Measurements from ENCODE around the gene PRKG1. TPM values are rescaled to one million over a fixed set of nuclear protein-coding genes. Genes with fewer than 3 reads are reported as not detected.

The PRKG1 gene
- total RNA-seq, 1 experiment from 2014 or later = 16.5 TPM

DNA sequence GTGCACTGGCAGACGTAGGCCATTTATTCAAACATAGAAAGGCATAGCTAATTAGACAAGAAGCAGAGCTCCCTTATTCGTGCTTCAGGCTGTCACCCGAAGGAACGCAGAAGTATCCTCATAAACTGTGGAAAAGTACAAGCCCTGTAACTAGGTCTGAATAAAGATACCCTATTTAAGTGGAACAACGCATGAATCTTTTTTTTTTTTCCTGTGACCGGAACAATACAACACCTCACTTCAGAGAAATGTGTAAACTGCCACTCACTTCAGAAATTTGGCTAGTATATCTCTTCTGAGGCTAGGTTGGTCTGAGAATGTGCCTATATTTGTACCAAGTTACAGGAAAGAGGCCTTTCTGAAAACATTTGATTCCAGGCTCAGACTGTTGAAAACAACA, 633.1 kb downstream of the PRKG1 start (continued):
- TF ChIP-seq ZNF423 (CRISPR knock-in tag; IDR thresholded peaks at IDR 0.05) = no peak
- TF ChIP-seq, protein P1, sequence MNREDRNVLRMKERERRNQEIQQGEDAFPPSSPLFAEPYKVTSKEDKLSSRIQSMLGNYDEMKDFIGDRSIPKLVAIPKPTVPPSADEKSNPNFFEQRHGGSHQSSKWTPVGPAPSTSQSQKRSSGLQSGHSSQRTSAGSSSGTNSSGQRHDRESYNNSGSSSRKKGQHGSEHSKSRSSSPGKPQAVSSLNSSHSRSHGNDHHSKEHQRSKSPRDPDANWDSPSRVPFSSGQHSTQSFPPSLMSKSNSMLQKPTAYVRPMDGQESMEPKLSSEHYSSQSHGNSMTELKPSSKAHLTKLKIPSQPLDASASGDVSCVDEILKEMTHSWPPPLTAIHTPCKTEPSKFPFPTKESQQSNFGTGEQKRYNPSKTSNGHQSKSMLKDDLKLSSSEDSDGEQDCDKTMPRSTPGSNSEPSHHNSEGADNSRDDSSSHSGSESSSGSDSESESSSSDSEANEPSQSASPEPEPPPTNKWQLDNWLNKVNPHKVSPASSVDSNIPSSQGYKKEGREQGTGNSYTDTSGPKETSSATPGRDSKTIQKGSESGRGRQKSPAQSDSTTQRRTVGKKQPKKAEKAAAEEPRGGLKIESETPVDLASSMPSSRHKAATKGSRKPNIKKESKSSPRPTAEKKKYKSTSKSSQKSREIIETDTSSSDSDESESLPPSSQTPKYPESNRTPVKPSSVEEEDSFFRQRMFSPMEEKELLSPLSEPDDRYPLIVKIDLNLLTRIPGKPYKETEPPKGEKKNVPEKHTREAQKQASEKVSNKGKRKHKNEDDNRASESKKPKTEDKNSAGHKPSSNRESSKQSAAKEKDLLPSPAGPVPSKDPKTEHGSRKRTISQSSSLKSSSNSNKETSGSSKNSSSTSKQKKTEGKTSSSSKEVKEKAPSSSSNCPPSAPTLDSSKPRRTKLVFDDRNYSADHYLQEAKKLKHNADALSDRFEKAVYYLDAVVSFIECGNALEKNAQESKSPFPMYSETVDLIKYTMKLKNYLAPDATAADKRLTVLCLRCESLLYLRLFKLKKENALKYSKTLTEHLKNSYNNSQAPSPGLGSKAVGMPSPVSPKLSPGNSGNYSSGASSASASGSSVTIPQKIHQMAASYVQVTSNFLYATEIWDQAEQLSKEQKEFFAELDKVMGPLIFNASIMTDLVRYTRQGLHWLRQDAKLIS (CRISPR knock-in tag; IDR thresholded peaks at IDR 0.05; ENCODE audit: borderline replicate concordance) = no peak
- TF ChIP-seq, protein P2, sequence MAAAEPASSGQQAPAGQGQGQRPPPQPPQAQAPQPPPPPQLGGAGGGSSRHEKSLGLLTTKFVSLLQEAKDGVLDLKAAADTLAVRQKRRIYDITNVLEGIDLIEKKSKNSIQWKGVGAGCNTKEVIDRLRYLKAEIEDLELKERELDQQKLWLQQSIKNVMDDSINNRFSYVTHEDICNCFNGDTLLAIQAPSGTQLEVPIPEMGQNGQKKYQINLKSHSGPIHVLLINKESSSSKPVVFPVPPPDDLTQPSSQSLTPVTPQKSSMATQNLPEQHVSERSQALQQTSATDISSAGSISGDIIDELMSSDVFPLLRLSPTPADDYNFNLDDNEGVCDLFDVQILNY (CRISPR knock-in tag; IDR thresholded peaks at IDR 0.05) = no peak

DNA sequence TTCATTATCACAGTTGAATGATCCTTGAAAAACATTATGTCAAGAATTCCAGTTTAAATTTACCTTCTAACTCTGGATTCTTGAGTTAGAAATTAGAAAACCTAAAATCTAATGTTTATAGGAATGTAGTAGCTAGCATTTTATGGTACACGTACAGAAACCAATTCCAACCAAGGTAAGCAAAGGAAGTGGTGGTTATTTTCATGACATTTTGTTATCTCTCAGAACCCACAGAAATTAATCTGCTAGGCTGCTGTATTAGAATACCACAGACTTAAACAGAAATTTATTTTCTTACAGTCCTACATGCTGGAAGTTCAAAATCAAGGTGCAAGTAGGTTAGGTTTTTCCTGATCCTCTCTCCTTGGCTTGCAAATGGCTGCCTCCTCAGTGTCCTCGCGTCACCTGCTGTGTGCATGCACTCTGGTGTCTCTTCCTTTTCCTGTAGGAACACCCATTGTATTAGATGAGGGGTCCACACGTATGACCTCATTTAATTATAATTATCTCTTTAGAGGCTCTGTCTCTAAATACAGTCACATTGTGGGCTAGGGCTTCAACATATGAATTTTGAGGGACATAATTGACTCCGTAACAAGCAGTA, 633.6 kb downstream of the PRKG1 start:
- DNase-seq (ENCODE audit: low spot score) (no peak), ATAC-seq (no peak)
- H3K4me3 Mint-ChIP-seq = no peak overlapping the region
- H3K27me3 Mint-ChIP-seq (ENCODE audit: low read depth) = no peaks in the 10 kb centered on the region
- H3K36me3 Mint-ChIP-seq = no peaks in the 10 kb centered on the region
- H3K9me3 Mint-ChIP-seq = peaks cover 3% of the 10 kb centered on the region; the same call in 1 of the 2 replicates
- ChIA-PET CTCF (no interaction called here), POLR2A (no interaction called here)
- H3K27ac Mint-ChIP-seq = no peak overlapping the region
- H3K4me1 Mint-ChIP-seq = peaks cover 23% of the 10 kb centered on the region
- TF ChIP-seq, protein P3, sequence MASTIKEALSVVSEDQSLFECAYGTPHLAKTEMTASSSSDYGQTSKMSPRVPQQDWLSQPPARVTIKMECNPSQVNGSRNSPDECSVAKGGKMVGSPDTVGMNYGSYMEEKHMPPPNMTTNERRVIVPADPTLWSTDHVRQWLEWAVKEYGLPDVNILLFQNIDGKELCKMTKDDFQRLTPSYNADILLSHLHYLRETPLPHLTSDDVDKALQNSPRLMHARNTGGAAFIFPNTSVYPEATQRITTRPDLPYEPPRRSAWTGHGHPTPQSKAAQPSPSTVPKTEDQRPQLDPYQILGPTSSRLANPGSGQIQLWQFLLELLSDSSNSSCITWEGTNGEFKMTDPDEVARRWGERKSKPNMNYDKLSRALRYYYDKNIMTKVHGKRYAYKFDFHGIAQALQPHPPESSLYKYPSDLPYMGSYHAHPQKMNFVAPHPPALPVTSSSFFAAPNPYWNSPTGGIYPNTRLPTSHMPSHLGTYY (CRISPR knock-in tag; IDR thresholded peaks at IDR 0.05) = no peak
- TF ChIP-seq, protein P4, sequence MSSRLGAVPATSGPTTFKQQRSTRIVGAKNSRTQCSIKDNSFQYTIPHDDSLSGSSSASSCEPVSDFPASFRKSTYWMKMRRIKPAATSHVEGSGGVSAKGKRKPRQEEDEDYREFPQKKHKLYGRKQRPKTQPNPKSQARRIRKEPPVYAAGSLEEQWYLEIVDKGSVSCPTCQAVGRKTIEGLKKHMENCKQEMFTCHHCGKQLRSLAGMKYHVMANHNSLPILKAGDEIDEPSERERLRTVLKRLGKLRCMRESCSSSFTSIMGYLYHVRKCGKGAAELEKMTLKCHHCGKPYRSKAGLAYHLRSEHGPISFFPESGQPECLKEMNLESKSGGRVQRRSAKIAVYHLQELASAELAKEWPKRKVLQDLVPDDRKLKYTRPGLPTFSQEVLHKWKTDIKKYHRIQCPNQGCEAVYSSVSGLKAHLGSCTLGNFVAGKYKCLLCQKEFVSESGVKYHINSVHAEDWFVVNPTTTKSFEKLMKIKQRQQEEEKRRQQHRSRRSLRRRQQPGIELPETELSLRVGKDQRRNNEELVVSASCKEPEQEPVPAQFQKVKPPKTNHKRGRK (CRISPR knock-in tag; IDR thresholded peaks at IDR 0.05; ENCODE audit: borderline replicate concordance) = no peak
- TF ChIP-seq GRHL2 (CRISPR knock-in tag; IDR thresholded peaks at IDR 0.05; ENCODE audit: insufficient replicate concordance, severe bottlenecking) = no peak

DNA sequence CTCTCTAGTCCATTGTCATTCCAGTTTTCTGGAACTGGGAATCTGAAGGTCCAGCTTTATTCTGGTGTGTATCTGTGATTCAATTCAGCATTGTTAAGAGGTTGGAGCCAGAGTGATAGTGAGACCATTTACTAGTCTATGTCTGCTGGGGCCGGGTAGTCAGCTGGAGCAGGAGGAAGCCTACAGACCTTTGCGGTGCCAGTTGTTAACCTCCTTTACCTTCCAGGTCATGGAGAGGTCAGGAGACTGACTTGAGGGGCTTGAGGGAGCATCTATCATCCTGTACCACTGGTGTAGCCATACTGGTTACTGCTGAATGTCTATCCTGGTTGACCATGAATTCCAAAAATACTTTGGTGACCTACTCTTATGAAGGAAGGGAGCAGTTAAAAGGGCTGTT, 634.3 kb downstream of the PRKG1 start:
- peaks cover 3% of the 10 kb centered on the region; the same call in 1 of the 2 replicates for H3K9me3 Mint-ChIP-seq
- DNase-seq (ENCODE audit: low spot score) (no peak), ATAC-seq (no peak)
- ChIA-PET POLR2A (no interaction called here), CTCF (interaction anchor here (1.1 kb wide), 1 partner anchor 252 kb away, joined by 3 read pairs; no protein-coding TSS in a partner anchor)
- H3K4me3 Mint-ChIP-seq = no peak overlapping the region
- peaks cover 23% of the 10 kb centered on the region for H3K4me1 Mint-ChIP-seq
- no peak overlapping the region for H3K27ac Mint-ChIP-seq
- H3K27me3 Mint-ChIP-seq (ENCODE audit: low read depth) = no peaks in the 10 kb centered on the region
- H3K36me3 Mint-ChIP-seq = no peaks in the 10 kb centered on the region
- TF ChIP-seq PRRX2 (CRISPR knock-in tag; IDR thresholded peaks at IDR 0.05) (no peak), ZNF416 (CRISPR knock-in tag; IDR thresholded peaks at IDR 0.05) (no peak), TCF7 (CRISPR knock-in tag; IDR thresholded peaks at IDR 0.05; ENCODE audit: low read depth) (no peak), ZNF219 (CRISPR knock-in tag; IDR thresholded peaks at IDR 0.05; ENCODE audit: borderline replicate concordance) (no peak), NR1H2 (CRISPR knock-in tag; IDR thresholded peaks at IDR 0.05) (no peak), EMX1 (CRISPR knock-in tag; IDR thresholded peaks at IDR 0.05) (no peak), SMAD3 (CRISPR knock-in tag; IDR thresholded peaks at IDR 0.05; ENCODE audit: borderline replicate concordance) (no peak)
- TF ChIP-seq, protein P5, sequence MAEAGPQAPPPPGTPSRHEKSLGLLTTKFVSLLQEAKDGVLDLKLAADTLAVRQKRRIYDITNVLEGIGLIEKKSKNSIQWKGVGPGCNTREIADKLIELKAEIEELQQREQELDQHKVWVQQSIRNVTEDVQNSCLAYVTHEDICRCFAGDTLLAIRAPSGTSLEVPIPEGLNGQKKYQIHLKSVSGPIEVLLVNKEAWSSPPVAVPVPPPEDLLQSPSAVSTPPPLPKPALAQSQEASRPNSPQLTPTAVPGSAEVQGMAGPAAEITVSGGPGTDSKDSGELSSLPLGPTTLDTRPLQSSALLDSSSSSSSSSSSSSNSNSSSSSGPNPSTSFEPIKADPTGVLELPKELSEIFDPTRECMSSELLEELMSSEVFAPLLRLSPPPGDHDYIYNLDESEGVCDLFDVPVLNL (CRISPR knock-in tag; IDR thresholded peaks at IDR 0.05; ENCODE audit: borderline replicate concordance, low read depth) = no peak
- TF ChIP-seq, protein P6, sequence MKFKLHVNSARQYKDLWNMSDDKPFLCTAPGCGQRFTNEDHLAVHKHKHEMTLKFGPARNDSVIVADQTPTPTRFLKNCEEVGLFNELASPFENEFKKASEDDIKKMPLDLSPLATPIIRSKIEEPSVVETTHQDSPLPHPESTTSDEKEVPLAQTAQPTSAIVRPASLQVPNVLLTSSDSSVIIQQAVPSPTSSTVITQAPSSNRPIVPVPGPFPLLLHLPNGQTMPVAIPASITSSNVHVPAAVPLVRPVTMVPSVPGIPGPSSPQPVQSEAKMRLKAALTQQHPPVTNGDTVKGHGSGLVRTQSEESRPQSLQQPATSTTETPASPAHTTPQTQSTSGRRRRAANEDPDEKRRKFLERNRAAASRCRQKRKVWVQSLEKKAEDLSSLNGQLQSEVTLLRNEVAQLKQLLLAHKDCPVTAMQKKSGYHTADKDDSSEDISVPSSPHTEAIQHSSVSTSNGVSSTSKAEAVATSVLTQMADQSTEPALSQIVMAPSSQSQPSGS (CRISPR knock-in tag; IDR thresholded peaks at IDR 0.05; ENCODE audit: borderline replicate concordance, low read depth) = no peak
- TF ChIP-seq, protein P7, sequence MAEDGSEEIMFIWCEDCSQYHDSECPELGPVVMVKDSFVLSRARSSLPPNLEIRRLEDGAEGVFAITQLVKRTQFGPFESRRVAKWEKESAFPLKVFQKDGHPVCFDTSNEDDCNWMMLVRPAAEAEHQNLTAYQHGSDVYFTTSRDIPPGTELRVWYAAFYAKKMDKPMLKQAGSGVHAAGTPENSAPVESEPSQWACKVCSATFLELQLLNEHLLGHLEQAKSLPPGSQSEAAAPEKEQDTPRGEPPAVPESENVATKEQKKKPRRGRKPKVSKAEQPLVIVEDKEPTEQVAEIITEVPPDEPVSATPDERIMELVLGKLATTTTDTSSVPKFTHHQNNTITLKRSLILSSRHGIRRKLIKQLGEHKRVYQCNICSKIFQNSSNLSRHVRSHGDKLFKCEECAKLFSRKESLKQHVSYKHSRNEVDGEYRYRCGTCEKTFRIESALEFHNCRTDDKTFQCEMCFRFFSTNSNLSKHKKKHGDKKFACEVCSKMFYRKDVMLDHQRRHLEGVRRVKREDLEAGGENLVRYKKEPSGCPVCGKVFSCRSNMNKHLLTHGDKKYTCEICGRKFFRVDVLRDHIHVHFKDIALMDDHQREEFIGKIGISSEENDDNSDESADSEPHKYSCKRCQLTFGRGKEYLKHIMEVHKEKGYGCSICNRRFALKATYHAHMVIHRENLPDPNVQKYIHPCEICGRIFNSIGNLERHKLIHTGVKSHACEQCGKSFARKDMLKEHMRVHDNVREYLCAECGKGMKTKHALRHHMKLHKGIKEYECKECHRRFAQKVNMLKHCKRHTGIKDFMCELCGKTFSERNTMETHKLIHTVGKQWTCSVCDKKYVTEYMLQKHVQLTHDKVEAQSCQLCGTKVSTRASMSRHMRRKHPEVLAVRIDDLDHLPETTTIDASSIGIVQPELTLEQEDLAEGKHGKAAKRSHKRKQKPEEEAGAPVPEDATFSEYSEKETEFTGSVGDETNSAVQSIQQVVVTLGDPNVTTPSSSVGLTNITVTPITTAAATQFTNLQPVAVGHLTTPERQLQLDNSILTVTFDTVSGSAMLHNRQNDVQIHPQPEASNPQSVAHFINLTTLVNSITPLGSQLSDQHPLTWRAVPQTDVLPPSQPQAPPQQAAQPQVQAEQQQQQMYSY (CRISPR knock-in tag; IDR thresholded peaks at IDR 0.05) = no peak
- TF ChIP-seq, protein P8, sequence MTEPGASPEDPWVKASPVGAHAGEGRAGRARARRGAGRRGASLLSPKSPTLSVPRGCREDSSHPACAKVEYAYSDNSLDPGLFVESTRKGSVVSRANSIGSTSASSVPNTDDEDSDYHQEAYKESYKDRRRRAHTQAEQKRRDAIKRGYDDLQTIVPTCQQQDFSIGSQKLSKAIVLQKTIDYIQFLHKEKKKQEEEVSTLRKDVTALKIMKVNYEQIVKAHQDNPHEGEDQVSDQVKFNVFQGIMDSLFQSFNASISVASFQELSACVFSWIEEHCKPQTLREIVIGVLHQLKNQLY (CRISPR knock-in tag; IDR thresholded peaks at IDR 0.05) = no peak

Data from WTC11 (cell line).